ENCODE measurements around the gene BOLA2.
A peak's percentile ranks its signal among the peaks of the same experiment; 100 is the strongest.
"Not testable (repeated sequence)": the region's sequence is repeated elsewhere in the genome, so short reads cannot be mapped to it uniquely, and the experiment has no call there.

BOLA2 gene

DNA sequence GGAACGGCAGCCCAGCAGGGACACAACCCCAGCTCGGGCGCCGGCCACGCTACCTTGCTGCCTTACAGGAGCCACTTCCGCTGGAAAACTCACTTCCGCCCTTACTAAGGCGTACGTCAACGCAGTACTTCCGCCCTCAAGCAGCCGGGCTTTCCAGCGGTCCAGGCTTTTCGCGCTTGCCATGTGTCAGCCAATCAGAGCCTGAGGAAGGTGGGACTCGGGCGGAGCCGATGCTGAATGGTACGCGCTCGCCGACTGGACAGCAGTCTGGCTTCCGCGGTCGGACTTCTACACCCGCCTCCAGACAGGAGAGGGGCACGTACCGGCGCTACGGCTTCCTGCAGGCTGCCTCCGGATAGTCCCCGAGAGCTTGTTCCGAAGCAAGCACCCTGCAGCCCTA, at the start of gene BOLA2, which contains the start of gene SLX1B:
Gene BOLA2 (minus strand): TSS at position 83 of the 400 bp plus-strand sequence. CDS start 98 bp downstream, outside the sequence.
Gene SLX1B (plus strand): TSS at position 265 of the 400 bp plus-strand sequence.
- DNase-seq, result not testable (repeated sequence)

GRCh38 chr16:29482276-29482675, 28.1 kb upstream of the BOLA2 start:
- DNase-seq, result peak in 1 of 2 experiments; percentile 1

DNA sequence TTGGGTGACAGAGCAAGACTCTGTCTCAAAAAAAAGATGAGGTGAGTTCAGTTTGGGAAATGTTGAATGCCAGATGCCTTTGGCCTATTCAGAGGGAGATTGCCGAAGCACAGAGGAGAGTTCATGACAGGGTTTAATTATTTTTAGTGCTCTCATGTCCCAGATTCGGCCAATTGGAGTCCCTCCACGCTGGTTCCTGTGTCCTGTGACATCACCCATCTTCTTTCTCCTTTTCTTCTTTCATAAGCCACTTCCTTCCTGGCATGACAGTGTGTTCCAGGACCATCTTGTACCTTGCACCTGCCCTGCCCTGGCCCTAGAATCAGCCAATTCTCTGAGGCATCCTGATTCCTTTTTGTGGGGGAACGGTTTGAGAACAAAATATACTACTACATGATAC, 17.9 kb upstream of the BOLA2 start:
- DNase-seq, result not testable (repeated sequence)

- peak; percentile 12 to 13 for DNase-seq
Observed at GRCh38 chr16:29469660-29470059, 15.5 kb upstream of the BOLA2 start.

- DNase-seq, result not testable (repeated sequence)
Observed at GRCh38 chr16:29467654-29468366, 13.7 kb upstream of the BOLA2 start.

DNA sequence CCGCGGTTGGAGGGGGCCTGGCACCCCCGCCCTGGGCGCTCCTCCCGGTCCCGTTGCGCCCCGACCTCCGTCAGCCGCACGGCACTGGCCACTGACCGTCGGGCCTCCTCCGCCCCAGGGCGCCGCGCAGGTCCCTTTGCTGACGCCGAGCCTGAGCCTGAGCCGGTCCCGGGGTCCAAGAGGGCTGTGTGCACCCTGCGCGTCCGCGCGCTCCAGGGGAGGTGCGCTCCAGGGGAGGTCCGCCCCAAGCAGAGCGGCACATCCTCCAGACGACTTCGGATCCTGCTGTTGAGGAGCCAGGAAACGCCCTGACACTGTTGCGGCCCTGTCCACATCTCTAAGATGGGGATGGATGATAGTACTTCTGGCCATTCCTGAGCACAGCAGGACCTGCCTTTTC, 12.8 kb upstream of the BOLA2 start:
- DNase-seq, result not testable (repeated sequence)

GRCh38 chr16:29465985-29466824, 12.1 kb upstream of the BOLA2 start:
- not testable (repeated sequence) for DNase-seq

DNA sequence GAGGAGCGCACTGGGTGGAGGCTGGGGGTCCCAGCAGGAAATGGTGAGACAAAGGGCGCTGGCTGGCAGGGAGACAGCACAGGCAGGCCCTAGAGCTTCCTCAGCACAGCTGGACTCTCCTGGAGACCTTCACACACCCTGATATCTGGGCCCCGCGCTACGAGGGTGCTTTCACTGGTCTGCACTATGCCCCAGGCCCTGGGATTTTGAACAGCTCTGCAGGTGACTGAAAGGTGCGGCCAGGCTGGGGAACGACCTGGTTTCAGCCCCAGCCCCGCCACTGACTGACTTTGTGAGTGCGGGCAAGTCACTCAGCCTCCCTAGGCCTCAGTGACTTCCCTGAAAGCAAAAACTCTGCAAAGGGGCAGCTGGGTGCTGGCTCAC, 6.5 kb upstream of the BOLA2 start:
- not testable (repeated sequence) for DNase-seq

GRCh38 chr16:29459706-29460646, 5.8 kb upstream of the BOLA2 start, which contains the start of gene SULT1A4:
Gene SULT1A4, plus strand, starts transcription at chr16:29459913. Its CDS starts 1,473 bp downstream, at chr16:29461386.
- not testable (repeated sequence) for DNase-seq

DNA sequence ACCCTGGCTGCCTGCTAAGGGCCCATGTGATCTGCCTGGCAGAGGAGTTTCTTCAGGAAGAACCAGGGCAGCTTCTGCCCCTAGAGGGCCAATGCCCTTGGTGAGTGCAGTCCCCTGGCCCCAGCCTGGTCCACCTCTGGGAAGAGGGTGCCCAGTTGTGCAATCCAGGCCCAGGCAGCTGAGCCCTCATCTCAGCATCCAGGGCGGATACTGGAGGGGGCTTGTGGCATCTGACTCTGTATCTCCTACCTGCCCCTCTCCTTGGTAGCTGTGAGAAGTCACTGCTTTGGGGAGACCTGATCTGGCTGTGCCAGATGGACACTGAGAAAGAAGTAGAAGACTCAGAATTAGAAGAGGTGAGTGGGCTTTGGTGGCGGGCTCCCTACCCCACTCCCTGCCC, 3.5 kb upstream of the BOLA2 start:
- not testable (repeated sequence) for DNase-seq

DNA sequence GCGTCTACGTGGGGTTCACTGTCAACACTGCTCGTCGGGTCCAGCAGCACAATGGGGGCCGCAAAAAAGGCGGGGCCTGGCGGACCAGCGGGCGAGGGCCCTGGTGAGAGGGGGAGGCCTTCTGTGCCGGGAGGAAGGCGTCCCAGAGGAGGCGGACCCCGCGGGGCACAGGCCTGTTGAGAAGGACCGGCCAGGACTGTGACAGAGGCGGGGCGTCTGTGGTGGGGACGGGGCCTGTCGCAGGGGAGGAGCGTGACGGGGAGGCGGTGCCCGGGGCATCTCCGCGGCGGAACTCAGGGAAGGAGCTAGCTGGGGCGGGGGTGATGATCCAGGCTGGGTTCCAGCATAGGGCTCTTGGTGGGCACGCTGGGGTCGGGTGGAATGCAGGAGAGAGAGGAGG, 677 bp upstream of the BOLA2 start:
- not testable (repeated sequence) for DNase-seq

- not testable (repeated sequence) for DNase-seq
Observed at GRCh38 chr16:29453754-29454153, 397 bp downstream of the BOLA2 start.

DNA sequence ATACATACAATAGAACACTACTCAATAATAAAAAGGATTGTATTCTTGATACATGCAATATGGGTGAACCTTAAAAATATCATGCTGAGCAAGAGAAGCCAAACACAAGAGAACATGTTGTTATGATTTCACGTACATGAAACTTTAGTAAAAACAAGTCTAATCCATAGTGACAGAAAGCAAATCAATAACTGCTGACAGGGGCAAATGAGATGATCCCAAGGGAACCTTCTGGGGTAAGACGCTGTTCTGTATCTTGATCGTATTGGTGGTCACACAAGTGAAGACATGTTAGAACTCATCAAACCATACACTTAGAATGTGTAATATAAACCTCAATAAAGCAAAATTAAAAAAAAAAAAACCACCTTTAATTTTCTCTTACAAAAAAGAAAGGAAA, 28.8 kb downstream of the BOLA2 start:
- DNase-seq, result not testable (repeated sequence)

GRCh38 chr16:29423587-29423986, 30.6 kb downstream of the BOLA2 start:
- DNase-seq, result not testable (repeated sequence)

- not testable (repeated sequence) for DNase-seq
Observed at GRCh38 chr16:29405249-29405648, 48.9 kb downstream of the BOLA2 start.
